ENCODE results near the gene SHANK3. TPM values are rescaled to one million over a fixed set of nuclear protein-coding genes. Genes with fewer than 3 reads are reported as not detected.
"Not testable (repeated sequence)": the region's sequence is repeated elsewhere in the genome, so short reads cannot be mapped to it uniquely, and the experiment has no call there.

The SHANK3 gene
- total RNA-seq, 2 donors from 2014 or later: 0.66 TPM; not detected in 1

DNA sequence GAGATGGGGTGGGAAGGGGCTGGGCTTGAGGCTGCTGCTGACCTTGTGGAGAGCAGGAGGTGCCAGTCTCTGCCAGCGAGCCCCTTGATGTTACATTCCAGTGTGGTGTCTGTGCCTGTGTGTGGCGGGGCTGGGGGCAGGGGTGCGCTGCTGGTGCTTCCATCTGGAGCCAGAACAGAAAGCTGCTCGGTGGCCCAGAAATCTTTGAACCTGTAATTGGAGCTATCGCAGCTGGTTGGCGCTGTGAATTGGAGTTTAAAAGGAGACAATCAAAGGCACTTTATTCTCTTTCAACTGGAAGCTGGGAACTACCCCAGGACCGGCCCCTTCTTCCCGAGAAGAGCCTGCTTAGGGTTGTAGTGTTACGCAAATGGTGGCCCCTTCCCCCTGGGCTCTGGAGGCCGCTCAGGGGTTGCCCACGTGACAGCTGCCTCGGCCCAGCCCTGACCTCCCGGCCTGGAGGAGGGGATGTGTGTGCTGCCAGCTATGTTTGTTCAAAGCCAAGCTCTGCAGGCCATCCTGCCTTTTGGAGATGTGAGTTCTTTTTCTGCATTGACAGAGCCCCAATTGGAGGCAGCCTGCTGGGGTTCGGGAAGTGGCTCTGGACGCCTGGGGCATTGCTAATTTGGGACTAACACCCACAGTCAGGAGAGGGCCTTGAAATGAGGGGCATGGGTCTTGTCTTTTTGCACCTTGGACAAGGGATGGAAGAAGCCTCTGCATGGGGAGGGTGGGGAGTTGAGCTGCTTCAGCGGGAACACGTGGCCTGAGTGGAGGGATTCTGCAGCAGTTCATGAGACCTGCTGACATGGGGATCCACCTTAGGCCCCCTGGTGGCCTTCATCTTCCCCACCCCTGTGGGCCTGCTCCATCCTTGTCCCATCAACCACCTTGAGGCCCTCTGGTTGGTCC, 30.7 kb upstream of the SHANK3 start:
- no peak for ATAC-seq

DNA sequence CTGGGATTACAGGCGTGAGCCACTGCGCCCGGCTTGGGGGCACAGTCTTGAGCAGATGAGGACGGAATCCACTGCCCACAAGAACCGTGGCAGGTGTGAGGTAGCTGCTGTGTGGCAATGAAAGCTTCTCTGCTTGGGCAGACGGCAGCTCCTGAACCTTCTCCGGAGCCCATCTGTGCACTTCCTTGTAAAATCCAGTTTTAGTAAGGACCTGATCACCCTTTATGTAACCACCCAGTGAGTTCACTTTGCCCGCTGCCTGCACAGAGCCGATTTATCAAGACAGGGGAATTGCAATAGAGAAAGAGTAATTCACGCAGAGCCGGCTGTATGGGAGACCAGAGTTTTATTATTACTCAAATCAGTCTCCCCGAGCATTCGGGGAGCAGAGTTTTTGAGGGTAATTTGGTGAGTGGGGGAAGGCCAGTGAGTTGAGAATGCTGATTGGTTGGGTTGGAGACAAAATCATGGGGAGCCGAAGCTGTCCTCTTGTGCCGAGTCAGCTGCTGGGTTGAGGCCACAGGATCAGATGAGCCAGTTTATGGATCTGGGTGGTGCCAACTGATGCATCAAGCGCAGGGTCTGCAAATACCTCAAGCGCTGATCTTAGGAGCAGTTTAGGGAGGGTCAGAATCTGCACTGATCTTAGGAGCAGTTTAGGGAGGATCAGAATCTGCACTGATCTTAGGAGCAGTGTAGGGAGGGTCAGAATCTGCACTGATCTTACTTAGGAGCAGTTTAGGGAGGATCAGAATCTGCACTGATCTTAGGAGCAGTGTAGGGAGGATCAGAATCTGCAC, 29.4 kb upstream of the SHANK3 start:
- not testable (repeated sequence) for DNase-seq (ENCODE audit: low spot score in 2 of 2); ATAC-seq; H3K9me3 Mint-ChIP-seq; H3K36me3 Mint-ChIP-seq; H3K27ac Mint-ChIP-seq

More for the DNA sequence above, 30.7 kb upstream of the SHANK3 start:
- no peaks in the 10 kb centered on the region for H3K9me3 Mint-ChIP-seq
- no peaks in the 10 kb centered on the region for H3K36me3 Mint-ChIP-seq
- no peak for DNase-seq (ENCODE audit: low spot score in 2 of 2)
- no peak overlapping the region for H3K27ac Mint-ChIP-seq

DNA sequence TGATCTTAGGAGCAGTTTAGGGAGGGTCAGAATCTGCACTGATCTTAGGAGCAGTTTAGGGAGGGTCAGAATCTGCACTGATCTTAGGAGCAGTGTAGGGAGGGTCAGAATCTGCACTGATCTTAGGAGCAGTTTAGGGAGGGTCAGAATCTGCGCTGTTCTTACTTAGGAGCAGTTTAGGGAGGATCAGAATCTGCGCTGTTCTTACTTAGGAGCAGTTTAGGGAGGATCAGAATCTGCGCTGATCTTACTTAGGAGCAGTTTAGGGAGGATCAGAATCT, 28.9 kb upstream of the SHANK3 start:
- not testable (repeated sequence) for DNase-seq (ENCODE audit: low spot score in 2 of 2); ATAC-seq; H3K9me3 Mint-ChIP-seq; H3K27ac Mint-ChIP-seq; H3K36me3 Mint-ChIP-seq

GRCh38 chr22:50653256-50653655, 19.4 kb upstream of the SHANK3 start:
- no peak for DNase-seq (ENCODE audit: low spot score in 2 of 2)
- Mint-ChIP-seq H3K27ac (no peak overlapping the region), H3K9me3 (peaks cover 0 to 4% of the 10 kb centered on the region in 2 donors), H3K36me3 (no peaks in the 10 kb centered on the region)
- ATAC-seq: no peak

DNA sequence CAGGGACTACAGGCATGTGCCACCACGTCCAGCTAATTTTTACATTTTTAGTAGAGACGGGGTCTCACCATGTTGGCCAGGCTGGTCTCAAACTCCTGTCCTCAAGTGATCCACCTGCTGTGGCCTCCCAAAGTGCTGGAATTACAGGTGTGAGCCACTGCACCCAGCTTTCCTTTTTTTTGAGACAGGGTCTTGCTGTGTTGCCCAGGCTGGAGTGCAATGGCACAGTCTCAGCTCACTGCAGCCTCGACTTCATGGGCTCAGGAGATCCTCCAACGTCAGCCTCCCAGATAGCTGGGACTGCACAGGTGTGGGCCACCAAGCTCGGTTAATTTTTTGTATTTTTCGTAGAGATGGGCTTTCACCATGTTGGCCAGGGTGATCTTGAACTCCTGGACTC, 18.0 kb upstream of the SHANK3 start:
- not testable (repeated sequence) for ATAC-seq; H3K36me3 Mint-ChIP-seq; H3K9me3 Mint-ChIP-seq; H3K27ac Mint-ChIP-seq; DNase-seq (ENCODE audit: low spot score in 2 of 2)

DNA sequence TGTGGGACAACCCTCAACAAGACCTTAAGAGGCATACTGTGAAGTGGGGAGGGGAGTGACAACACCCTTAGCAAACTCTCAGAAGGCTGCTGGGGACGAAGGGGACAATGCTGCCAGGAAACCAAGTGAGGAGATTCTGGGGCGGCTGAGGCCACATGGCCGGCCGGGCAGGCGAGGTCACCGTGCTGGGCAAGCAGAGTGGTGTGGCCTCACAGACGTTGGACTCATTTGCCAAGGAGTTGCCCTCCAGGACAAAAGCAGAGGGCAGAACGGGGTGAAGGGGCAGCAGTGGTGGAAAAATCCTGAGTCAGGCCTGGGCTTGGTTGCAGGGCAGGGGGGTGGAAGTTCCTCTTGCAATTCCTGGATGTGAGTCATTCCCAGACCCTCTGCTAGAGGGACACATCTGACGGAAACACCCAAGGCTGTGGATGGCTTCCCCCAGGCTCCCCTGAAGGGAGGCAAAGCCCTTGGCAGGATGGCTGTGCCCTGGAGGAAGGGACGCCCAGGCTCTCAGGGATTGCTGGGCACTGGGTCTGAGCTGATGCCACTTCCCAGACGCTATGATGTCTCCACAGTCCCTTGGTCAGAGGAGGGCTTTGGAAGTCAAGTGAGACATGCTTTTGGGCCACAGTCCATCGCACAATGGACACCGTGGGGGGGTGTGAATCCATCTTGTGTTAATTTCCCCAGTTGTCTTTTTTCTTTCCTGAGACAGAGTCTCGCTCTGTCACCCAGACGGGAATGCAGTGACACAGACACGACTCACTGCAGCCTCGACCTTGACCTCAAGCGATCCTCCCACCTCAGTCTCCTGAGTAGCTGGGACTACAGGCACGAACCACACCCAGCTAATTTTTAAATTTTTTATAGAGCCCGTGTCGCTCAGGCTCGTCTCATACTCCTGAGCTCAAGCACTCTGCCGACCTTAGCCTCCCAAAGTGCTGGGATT, 16.2 kb upstream of the SHANK3 start:
- DNase-seq (ENCODE audit: low spot score in 2 of 2): no peak
- no peak overlapping the region for H3K27ac Mint-ChIP-seq
- H3K9me3 Mint-ChIP-seq: no peaks in the 10 kb centered on the region
- no peak for ATAC-seq
- H3K36me3 Mint-ChIP-seq: no peaks in the 10 kb centered on the region

DNA sequence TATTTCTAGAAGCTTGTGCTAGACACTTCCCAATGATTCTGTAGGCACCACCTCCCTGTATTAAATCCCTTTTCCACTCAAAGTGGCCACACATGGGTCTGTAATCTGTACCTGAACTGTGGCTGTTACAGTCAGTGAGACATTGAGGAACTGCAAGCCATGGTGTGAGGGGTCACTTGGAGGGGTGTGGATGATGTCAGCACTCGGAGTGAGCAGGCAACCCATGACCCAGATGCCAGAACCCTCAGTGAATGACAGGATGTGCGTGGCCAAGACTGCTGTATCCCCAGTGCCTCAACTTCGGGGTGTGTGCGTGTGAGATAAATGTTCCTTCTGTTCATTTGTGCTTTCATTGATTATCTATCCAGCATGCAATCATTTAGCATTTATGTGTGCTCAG, 14.7 kb upstream of the SHANK3 start:
- Mint-ChIP-seq H3K36me3 (no peaks in the 10 kb centered on the region), H3K27ac (peak overlapping the region in 1 of 2 donors; percentile 50), H3K9me3 (no peaks in the 10 kb centered on the region)
- ATAC-seq (no peak), DNase-seq (ENCODE audit: low spot score in 2 of 2) (no peak)

DNA sequence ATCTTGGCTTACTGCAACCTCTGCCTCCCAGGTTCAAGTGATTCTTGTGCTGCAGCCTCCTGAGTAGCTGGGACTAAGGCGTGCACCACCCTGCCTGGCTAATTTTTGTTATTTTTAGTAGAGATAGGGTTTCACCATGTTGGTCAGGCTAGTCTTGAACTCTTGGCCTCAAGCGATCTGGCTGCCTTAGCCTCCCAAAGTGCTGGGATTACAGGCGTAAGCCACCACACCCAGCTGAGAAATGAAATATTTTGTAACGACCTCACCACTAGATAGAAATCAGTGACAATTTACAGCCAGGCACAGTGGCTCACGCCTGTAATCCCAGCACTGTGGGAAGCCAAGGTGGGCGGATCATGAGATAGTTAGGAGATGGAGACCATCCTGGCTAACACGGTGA, 12.9 kb upstream of the SHANK3 start:
- ATAC-seq; H3K36me3 Mint-ChIP-seq; H3K9me3 Mint-ChIP-seq; DNase-seq (ENCODE audit: low spot score in 2 of 2); H3K27ac Mint-ChIP-seq: not testable (repeated sequence)

GRCh38 chr22:50660306-50660705, 12.3 kb upstream of the SHANK3 start:
- Mint-ChIP-seq H3K9me3 (no peaks in the 10 kb centered on the region), H3K36me3 (no peaks in the 10 kb centered on the region), H3K27ac (no peak overlapping the region)
- ATAC-seq: no peak
- DNase-seq (ENCODE audit: low spot score in 2 of 2): no peak

GRCh38 chr22:50665212-50665611, 7.4 kb upstream of the SHANK3 start:
- ATAC-seq (no peak), DNase-seq (ENCODE audit: low spot score in 2 of 2) (no peak)
- no peak overlapping the region for H3K27ac Mint-ChIP-seq
- no peaks in the 10 kb centered on the region for H3K9me3 Mint-ChIP-seq
- H3K36me3 Mint-ChIP-seq: no peaks in the 10 kb centered on the region

DNA sequence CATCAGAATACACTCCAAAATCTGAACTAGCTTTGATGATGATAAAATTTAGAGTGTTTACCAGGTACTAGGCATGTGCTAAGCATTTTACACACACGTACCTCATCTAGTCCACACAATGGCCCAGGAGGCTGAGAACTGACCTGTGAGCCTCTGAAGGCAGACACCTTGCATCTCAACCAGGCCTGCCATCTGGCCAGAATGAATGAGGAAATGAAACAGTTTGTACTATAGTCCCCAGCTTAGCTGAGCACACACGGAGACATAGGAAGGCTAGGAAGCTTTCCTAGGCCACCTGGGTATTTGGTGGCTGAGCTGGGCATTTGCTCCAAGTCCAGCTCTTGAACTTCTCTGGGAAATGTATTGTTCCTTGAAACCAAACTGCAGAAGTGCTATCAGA, 6.9 kb upstream of the SHANK3 start:
- no peak for ATAC-seq
- H3K27ac Mint-ChIP-seq: no peak overlapping the region

GRCh38 chr22:50670513-50670912, 2.1 kb upstream of the SHANK3 start:
- Mint-ChIP-seq H3K36me3 (peaks cover 0 to 5% of the 10 kb centered on the region in 2 donors), H3K27ac (no peak overlapping the region), H3K9me3 (no peaks in the 10 kb centered on the region)
- no peak for ATAC-seq
- no peak for DNase-seq (ENCODE audit: low spot score in 2 of 2)

More for the DNA sequence above, 6.9 kb upstream of the SHANK3 start:
- DNase-seq (ENCODE audit: low spot score in 2 of 2): no peak
- Mint-ChIP-seq H3K9me3 (no peaks in the 10 kb centered on the region), H3K36me3 (no peaks in the 10 kb centered on the region)

GRCh38 chr22:50670914-50671538, 1.6 kb upstream of the SHANK3 start:
- no peaks in the 10 kb centered on the region for H3K9me3 Mint-ChIP-seq
- ATAC-seq (no peak), DNase-seq (ENCODE audit: low spot score in 2 of 2) (no peak)
- H3K27ac Mint-ChIP-seq: no peak overlapping the region
- H3K36me3 Mint-ChIP-seq: peaks cover 0 to 5% of the 10 kb centered on the region in 2 donors

DNA sequence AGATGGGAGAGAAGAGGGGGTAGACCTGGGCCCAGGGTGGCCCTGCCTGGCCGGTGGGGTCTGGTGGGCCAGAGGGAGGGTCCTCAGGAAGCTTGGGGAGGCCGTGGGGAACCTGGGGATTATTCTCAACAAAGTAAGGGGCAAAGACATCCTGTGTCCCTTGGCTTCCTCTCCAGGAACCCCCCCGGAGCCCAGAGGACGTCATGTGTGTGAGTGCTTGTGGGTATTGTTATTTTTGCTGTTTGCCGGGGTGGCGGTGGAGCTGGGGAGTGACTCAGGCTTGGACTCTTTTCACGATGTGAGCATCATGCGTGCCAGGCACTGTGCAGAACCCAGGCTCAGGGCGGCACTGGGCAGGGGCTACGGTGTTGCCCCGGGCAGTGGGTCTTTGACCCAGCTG, 982 bp upstream of the SHANK3 start:
- no peak for DNase-seq (ENCODE audit: low spot score in 2 of 2)
- Mint-ChIP-seq H3K27ac (no peak overlapping the region), H3K36me3 (peaks cover 0 to 5% of the 10 kb centered on the region in 2 donors), H3K9me3 (no peaks in the 10 kb centered on the region)
- ATAC-seq: no peak

DNA sequence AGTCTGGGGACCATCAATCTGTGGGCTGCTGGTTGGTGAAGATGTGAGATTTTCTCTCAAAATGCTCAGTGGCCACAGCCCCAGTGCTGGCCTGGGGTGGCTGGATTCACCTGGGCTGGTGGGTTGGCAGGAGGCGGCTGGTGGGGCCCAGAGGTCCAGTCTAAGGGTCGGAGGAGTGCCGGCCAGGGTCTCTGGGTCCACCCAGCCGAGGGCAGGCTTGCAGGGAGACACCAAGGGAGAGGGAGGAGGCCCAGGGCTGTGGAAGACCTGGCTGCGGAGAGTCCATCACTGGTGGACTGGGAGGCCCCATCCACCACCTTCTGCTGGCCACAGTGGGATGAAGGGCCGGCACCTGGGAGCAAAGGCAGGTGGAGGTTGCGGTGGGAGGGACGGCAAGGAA, 582 bp upstream of the SHANK3 start:
- Mint-ChIP-seq H3K9me3 (no peaks in the 10 kb centered on the region), H3K27ac (no peak overlapping the region), H3K36me3 (peaks cover 0 to 5% of the 10 kb centered on the region in 2 donors)
- DNase-seq (ENCODE audit: low spot score in 2 of 2) (no peak), ATAC-seq (no peak)
